ENCODE measurements around the gene ZNF599.

Gene ZNF599

DNA sequence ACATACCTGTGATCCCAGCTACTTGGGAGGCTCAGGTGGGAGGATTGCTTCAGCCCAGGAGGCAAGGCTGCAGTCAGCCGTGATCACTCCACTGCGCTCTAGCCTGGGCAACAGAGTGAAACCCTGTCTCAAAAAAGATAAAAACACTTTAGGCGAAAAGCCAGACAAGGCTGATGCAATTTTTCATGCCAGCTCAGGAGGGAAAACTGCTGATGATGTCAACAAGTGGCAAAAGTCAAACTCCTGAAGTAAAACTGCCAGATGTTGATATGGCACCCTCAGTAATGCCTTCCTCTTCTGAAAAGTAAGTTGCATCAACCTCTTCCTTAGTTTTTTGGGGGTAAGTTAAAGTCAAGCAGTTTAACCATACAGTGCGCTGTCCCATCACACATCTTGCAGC lies 15.6 kb downstream of the ZNF599 start:
- 82 to 94% methylated on average over 3 to 4 of the region's 4 CpGs for WGBS, 2 experiments
- H3K27ac ChIP-seq (ENCODE audit: insufficient read depth, low read depth, low read length, poor library complexity, severe bottlenecking) = no peak overlapping the region
- H3K4me3 ChIP-seq (ENCODE audit: insufficient read depth, low read depth, low read length) = no peak overlapping the region
- H3K9me3 ChIP-seq (ENCODE audit: control insufficient read depth, low read length) = peaks cover 12% of the 10 kb centered on the region
- H3K36me3 ChIP-seq (ENCODE audit: control insufficient read depth, insufficient read depth, low read length) = no peaks in the 10 kb centered on the region
- H3K4me1 ChIP-seq (ENCODE audit: control insufficient read depth, insufficient read depth, low read length) = no peaks in the 10 kb centered on the region
- no peaks in the 10 kb centered on the region for H3K27me3 ChIP-seq (ENCODE audit: control insufficient read depth, insufficient read depth, low read length, poor library complexity, severe bottlenecking)

DNA sequence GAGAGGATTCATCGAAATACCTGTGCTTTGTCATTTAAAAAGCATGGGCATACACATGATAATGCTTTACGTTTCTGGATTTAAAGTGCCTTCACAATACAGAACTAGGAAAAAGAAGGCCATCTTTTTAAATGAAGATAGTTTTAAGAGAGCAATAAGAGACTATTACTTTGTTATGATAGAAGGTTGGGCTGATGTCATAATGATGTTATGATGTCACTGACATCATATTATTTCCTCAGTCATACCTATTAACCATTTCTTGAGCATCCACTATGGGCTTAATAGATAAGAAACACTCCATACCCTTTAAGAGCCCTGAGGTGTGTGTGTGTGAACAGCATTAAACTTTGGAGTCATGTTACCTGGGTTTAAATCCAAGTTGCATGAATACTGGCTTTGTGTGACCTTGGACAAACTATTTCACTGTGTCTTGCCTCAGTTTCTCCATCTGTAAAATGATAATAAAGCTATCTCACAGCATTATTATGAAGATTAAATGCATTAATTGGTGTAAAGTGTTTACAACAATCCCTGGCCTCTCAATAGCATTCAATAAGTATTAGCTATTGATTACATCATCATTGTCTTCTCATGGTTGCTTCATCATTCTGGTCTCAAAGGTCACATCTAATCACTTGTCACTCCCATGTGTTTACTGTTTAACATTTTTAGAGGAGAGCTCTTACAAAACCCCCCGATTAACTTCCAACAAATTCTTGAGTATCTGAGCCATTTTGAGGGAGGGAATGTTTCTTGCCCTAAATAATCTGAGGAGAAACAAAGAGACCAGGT lies 27.9 kb downstream of the ZNF599 start:
- Histone ChIP-seq H3K36me3 (ENCODE audit: control insufficient read depth, insufficient read depth, low read length) (no peaks in the 10 kb centered on the region), H3K4me3 (ENCODE audit: insufficient read depth, low read depth, low read length) (no peak overlapping the region), H3K4me1 (ENCODE audit: control insufficient read depth, insufficient read depth, low read length) (no peaks in the 10 kb centered on the region), H3K27ac (ENCODE audit: insufficient read depth, low read depth, low read length, poor library complexity, severe bottlenecking) (no peak overlapping the region), H3K9me3 (ENCODE audit: control insufficient read depth, low read length) (no peaks in the 10 kb centered on the region), H3K27me3 (ENCODE audit: control insufficient read depth, insufficient read depth, low read length, poor library complexity, severe bottlenecking) (no peaks in the 10 kb centered on the region)
- WGBS, 2 experiments = 88 to 97% methylated on average over 3 of the region's 3 CpGs

DNA sequence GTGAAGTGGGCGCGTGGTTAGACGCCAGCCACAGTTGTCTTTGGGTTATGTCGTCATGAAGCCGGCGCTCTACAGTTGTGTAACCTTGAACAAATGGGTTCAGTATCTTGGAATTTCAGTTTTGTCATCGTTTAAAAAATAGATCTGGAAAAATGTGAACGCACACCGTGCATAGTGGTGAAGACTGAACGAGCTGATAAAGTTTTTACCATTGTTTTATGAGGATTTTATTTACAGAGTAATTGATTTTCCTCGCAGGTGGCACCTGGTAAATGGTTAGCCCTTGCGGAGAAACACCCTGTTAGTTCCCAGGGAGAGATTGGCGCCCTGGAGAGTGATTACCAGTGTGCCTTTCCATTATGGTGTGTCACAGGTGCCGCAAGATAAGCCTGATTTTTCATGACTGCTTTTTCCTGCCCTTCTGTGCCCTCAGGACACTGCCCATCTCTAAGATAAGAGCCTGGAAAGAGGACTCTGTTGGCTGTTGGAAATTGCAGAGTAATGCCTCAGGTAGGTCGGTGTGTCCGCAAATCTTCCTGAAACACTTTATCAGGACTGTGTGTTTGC lies 38.4 kb downstream of the ZNF599 start:
- Histone ChIP-seq H3K4me1 (ENCODE audit: control insufficient read depth, insufficient read depth, low read length) (peaks cover 5% of the 10 kb centered on the region), H3K9me3 (ENCODE audit: control insufficient read depth, low read length) (no peaks in the 10 kb centered on the region), H3K36me3 (ENCODE audit: control insufficient read depth, insufficient read depth, low read length) (no peaks in the 10 kb centered on the region), H3K27me3 (ENCODE audit: control insufficient read depth, insufficient read depth, low read length, poor library complexity, severe bottlenecking) (no peaks in the 10 kb centered on the region), H3K4me3 (ENCODE audit: insufficient read depth, low read depth, low read length) (peak overlapping the region; percentile 58), H3K27ac (ENCODE audit: insufficient read depth, low read depth, low read length, poor library complexity, severe bottlenecking) (peak overlapping the region; percentile 97)
- WGBS, 2 experiments = 28 to 29% methylated on average over 16 of the region's 16 CpGs

GRCh38 chr19:34733746-34734536 lies 39.1 kb downstream of the ZNF599 start, which contains the start of gene ZNF181:
TSS of gene ZNF181 (plus strand) at chr19:34734243. CDS start at chr19:34735038, 795 bp downstream.
- WGBS, 2 experiments = 0% methylated on average over 67 of the region's 67 CpGs
- no peaks in the 10 kb centered on the region for H3K9me3 ChIP-seq (ENCODE audit: control insufficient read depth, low read length)
- H3K27me3 ChIP-seq (ENCODE audit: control insufficient read depth, insufficient read depth, low read length, poor library complexity, severe bottlenecking) = no peaks in the 10 kb centered on the region
- no peaks in the 10 kb centered on the region for H3K36me3 ChIP-seq (ENCODE audit: control insufficient read depth, insufficient read depth, low read length)
- peaks cover 5% of the 10 kb centered on the region for H3K4me1 ChIP-seq (ENCODE audit: control insufficient read depth, insufficient read depth, low read length)
- peak within 1 kb of the TSS; percentile 97 for H3K27ac ChIP-seq (ENCODE audit: insufficient read depth, low read depth, low read length, poor library complexity, severe bottlenecking)
- H3K4me3 ChIP-seq (ENCODE audit: insufficient read depth, low read depth, low read length) = peak within 1 kb of the TSS; percentile 58

GRCh38 chr19:34733266-34733745 lies 39.7 kb downstream of the ZNF599 start:
- H3K27me3 ChIP-seq (ENCODE audit: control insufficient read depth, insufficient read depth, low read length, poor library complexity, severe bottlenecking) = no peaks in the 10 kb centered on the region
- H3K9me3 ChIP-seq (ENCODE audit: control insufficient read depth, low read length) = no peaks in the 10 kb centered on the region
- H3K4me1 ChIP-seq (ENCODE audit: control insufficient read depth, insufficient read depth, low read length) = peaks cover 5% of the 10 kb centered on the region
- peak overlapping the region; percentile 58 for H3K4me3 ChIP-seq (ENCODE audit: insufficient read depth, low read depth, low read length)
- no peaks in the 10 kb centered on the region for H3K36me3 ChIP-seq (ENCODE audit: control insufficient read depth, insufficient read depth, low read length)
- peak overlapping the region; percentile 97 for H3K27ac ChIP-seq (ENCODE audit: insufficient read depth, low read depth, low read length, poor library complexity, severe bottlenecking)
- WGBS, 2 experiments = 6% methylated on average over 13 of the region's 13 CpGs

GRCh38 chr19:34732612-34733211 lies 40.3 kb downstream of the ZNF599 start:
- no peaks in the 10 kb centered on the region for H3K27me3 ChIP-seq (ENCODE audit: control insufficient read depth, insufficient read depth, low read length, poor library complexity, severe bottlenecking)
- H3K36me3 ChIP-seq (ENCODE audit: control insufficient read depth, insufficient read depth, low read length) = no peaks in the 10 kb centered on the region
- H3K4me3 ChIP-seq (ENCODE audit: insufficient read depth, low read depth, low read length) = peak overlapping the region; percentile 58
- 71 to 73% methylated on average over 15 of the region's 15 CpGs for WGBS, 2 experiments
- H3K27ac ChIP-seq (ENCODE audit: insufficient read depth, low read depth, low read length, poor library complexity, severe bottlenecking) = no peak overlapping the region
- no peaks in the 10 kb centered on the region for H3K9me3 ChIP-seq (ENCODE audit: control insufficient read depth, low read length)
- H3K4me1 ChIP-seq (ENCODE audit: control insufficient read depth, insufficient read depth, low read length) = peaks cover 5% of the 10 kb centered on the region

- Histone ChIP-seq H3K27me3 (ENCODE audit: control insufficient read depth, insufficient read depth, low read length, poor library complexity, severe bottlenecking) (no peaks in the 10 kb centered on the region), H3K36me3 (ENCODE audit: control insufficient read depth, insufficient read depth, low read length) (no peaks in the 10 kb centered on the region), H3K9me3 (ENCODE audit: control insufficient read depth, low read length) (no peaks in the 10 kb centered on the region), H3K4me3 (ENCODE audit: insufficient read depth, low read depth, low read length) (no peak overlapping the region), H3K27ac (ENCODE audit: insufficient read depth, low read depth, low read length, poor library complexity, severe bottlenecking) (no peak overlapping the region), H3K4me1 (ENCODE audit: control insufficient read depth, insufficient read depth, low read length) (peaks cover 5% of the 10 kb centered on the region)
- 78 to 80% methylated on average over 7 of the region's 7 CpGs for whole genome bisulfite sequencing, 2 experiments
These were observed 41.1 kb downstream of the ZNF599 start for GRCh38 chr19:34731964-34732363.

DNA sequence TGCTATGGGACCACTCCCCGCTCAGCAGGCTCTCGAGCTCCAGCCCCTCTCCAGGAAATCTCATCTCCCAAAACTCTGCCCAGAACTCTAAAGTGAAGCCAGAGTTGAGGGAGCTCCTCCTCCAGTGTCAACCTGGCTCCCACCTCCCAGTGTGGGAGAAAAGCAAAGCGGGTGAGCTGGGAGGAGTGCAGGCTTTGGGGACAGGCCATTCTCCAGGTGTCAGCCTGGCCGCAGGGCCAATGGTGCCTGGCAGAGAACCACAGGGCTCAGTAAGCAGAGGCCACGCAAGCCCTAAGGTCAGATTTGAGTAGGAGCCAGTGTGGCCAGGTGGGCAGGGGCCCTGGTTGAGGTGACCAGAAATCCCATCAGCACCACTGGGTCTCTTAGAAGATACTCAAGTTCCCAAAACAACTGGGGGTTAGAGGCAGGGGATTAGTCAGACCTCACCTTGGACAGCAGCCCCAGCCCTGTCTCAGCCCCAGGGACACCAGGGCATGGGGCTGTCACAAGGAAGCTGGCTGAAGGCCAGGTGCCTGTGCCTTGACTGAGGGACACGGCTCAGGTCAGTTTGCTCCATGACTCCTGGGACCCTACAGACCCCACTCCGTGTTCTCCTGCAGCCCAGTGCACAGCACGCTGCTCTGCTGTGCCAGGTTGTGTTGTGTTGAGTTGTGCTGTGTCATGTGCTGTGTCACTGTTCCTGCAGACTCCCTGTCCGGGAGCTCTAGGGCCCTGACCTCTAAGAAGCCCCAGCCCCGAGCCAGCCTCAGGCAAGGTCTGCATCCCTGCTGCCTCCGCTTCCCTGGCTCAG lies 41.8 kb downstream of the ZNF599 start:
- H3K27ac ChIP-seq (ENCODE audit: insufficient read depth, low read depth, low read length, poor library complexity, severe bottlenecking) = no peak overlapping the region
- H3K36me3 ChIP-seq (ENCODE audit: control insufficient read depth, insufficient read depth, low read length) = no peaks in the 10 kb centered on the region
- H3K27me3 ChIP-seq (ENCODE audit: control insufficient read depth, insufficient read depth, low read length, poor library complexity, severe bottlenecking) = no peaks in the 10 kb centered on the region
- 82 to 88% methylated on average over 10 to 11 of the region's 11 CpGs for WGBS, 2 experiments
- no peak overlapping the region for H3K4me3 ChIP-seq (ENCODE audit: insufficient read depth, low read depth, low read length)
- H3K4me1 ChIP-seq (ENCODE audit: control insufficient read depth, insufficient read depth, low read length) = peaks cover 5% of the 10 kb centered on the region
- no peaks in the 10 kb centered on the region for H3K9me3 ChIP-seq (ENCODE audit: control insufficient read depth, low read length)

GRCh38 chr19:34725400-34725799 lies 47.6 kb downstream of the ZNF599 start:
- Histone ChIP-seq H3K36me3 (ENCODE audit: control insufficient read depth, insufficient read depth, low read length) (no peaks in the 10 kb centered on the region), H3K27me3 (ENCODE audit: control insufficient read depth, insufficient read depth, low read length, poor library complexity, severe bottlenecking) (no peaks in the 10 kb centered on the region), H3K9me3 (ENCODE audit: control insufficient read depth, low read length) (no peaks in the 10 kb centered on the region), H3K4me1 (ENCODE audit: control insufficient read depth, insufficient read depth, low read length) (no peaks in the 10 kb centered on the region), H3K4me3 (ENCODE audit: insufficient read depth, low read depth, low read length) (no peak overlapping the region), H3K27ac (ENCODE audit: insufficient read depth, low read depth, low read length, poor library complexity, severe bottlenecking) (no peak overlapping the region)
- WGBS, 2 experiments = 80 to 83% methylated on average over 6 of the region's 6 CpGs

Measured in ectodermal cell (in vitro differentiated cells).